Astrocyte of the hippocampus (primary cell): ENCODE results near the gene ERN1.

Source experiments
- DNase-seq: peaks from one replicate; pipeline ENCODE4 v3.0.0; 2011; ENCODE audit warnings: low read depth, low spot score

ERN1 gene

DNA sequence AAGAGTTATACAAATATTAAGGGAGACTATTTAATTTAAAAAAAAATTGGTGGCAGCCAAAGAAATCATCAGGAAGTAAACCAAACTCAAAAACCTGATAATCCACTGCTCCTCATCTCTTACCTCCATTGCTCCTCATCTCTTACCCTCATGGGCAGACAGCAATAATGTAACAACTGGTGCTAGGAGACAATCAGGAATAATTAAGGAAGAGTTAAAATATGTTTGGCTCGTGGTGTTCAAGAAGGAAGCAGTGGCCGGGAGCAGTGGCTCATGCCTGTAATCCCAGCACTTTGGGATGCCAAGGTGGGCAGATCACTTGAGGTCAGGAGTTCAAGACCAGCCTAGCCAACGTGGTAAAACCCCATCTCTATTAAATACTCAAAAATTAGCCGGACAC is 18.1 kb downstream of the ERN1 start:
- DNase-seq = no peak

DNA sequence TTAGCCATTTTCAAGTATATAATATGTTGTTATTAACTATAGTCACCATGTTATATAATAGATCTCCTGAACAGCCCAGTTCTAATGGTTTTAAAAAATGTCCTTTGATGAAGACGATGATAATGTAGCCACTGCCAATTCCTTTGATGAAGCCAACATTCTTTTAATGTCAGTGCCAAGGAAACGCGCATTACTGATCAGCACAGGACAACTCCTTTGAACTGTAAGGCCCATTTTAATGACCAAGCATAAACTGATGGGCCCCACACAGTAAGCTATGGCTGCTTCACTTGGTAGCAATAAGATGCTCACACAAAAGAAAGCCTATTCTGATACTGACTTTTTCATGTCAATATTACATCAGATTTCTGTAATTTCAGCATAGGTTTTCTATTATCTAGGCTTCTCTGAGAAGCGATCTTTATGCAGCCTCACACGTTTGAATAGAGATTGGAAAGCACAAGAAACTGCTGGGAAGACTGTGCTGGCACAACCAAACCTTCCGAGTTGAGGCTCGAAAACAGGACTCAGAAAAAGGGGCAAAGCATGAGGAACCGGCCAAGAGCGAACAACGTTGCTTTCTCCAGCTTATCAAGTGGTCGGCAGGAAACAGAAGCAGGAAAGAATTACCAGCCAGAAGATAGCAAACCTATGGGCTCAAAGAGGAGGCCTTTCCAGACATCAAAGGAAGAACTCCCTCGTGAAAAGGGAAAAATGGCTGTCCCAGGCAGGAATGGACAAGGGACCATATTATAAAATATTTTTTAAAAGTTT is 19.4 kb downstream of the ERN1 start:
- DNase-seq = no peak

DNA sequence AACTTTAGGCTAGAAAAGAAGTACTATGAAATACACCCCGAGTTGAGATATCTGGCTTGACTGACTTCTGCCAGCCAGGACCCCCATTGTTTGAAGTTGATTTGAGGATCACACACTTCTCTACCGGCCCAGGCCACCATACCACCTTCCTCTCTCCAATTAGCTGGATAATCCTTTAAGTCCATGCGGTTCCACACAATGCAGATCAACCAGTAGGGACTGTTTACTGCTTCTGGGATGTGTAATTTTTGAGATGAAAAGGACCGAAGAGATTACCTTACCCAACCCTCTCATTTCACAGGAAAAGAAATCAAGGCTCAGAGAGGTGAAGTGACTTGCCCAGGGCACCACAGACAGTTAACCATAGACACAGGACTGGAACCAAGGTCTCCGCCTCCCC is 20.5 kb downstream of the ERN1 start:
- DNase-seq = no peak

DNA sequence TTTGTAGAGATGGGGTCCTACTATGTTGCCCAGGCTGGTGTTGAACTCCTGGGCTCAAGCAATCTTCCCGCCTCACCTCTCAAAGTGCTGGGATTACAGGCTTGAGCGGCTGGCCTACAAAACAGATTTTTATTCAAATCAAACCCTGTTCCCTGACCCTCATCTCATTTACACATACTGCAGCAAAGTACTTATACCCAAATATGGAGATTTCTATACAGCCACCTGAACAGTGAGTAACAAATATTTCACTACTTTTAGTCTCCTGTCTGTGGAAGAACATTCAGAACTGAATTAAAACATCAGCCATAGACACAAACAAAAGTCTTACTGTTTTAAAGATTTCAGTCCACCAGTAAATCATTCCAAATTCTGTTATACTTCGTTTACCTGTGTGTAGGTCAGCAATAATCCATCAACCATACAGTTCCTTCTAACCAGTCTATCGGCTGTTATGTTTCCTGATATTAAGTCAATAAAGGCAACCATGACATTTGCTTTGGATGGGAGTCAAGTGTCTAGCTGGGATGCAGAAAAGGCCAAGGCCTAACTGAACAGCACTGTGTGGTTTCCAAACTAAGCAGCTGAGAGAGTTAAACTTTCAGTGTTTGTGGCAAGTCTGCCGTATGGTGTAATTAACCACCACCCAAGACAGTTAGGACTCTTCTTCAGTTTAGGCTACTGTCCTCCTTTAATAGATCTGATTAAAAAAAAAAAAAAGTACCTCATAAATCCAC is 22.3 kb downstream of the ERN1 start:
- DNase-seq = peak; percentile 39

DNA sequence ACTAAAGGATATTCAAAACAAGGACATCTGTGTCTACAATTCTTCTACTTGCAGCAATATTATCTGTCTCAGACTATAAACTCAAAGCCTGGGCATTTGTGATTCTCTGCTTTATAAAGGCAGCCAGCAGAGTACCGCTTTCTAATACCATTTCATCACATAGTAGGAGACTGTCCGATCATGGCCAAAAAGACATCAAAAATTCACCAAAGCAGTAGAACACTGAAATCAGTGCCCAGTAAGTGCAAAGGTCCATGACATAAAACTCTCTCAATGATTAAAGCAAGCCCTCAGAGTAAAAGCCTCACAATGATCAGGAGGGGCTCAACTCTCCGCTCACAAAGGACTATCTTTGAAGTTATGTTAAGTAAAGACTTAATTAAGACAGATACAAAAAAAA is 23.0 kb downstream of the ERN1 start:
- DNase-seq = no peak

DNA sequence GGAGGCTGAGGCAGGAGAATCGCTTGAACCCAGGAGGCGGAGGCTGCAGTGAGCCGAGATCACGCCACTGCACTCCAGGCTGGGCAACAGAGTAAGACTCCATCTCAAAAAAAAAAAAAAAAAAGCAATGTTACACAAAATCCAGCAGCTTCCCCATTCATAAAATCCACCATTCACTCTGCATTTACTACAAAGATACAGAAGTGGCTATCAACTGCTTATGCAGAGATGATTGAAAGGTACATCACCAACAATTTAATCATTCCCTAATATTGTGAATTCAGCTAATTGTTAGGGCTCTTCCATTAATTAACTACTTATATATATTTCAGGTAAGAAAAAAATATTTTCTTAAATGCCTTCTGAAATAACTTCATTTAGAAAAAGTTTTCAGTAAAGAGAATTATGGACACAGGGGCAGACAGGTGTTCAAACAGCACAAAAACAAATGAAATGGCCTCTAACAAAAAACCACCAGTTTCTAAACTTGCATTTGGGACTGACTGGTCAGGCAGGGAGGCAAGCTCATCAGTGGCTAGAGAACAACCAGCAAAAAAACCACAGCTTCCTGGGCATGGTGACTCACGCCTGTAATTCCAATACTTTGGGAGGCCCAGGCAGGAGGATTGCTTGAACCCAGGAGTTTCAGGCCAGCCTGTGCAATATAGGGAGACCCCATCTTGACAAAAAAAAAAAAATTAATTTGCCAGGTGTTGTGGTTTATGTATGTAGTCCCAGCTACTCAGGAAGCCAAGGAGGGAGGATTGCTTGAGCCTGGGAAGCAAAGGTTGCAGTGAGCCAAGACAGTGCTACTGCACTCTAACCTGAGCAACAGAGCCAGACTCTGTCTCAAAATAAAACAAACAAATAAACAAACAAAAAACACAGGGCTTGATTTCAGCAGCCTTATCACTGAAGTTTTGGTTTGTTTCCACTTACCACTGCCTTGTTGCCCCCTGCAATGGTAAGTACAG is 26.3 kb downstream of the ERN1 start:
- DNase-seq = peak; percentile 23

DNA sequence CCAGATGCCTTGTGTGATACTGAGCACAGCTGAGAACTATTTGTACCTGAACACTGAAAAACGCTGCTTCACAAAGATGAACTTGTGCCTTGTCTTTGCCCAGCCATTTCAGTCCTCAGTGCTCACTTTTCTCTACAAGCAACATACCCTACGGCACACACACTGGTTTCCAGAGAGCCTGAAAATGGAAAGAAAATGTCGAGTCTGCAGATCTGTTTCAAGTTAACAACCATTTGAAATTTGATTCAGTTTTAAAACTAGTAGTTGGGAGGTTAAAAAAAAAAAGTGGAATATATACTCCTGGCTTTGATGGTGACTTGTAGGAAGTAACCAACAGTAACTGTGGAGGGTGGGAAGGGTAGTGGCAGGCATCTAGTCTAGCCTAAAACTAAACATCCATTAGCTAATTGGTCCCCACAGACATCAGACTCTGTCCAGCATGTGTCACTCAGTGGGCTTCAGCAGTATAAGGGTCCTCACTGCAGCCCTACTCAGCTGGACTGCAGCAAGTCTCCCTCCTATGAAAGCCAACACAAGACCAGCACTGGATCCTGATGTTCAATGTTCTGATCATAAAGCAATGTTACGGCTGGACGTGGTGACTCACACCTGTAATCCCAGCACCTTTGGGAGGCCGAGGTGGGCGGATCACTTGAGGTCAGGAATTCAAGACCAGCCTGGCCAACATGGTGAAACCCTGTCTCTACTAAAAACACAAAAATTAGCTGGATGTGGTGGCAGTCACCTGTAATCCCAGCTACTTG is 27.1 kb downstream of the ERN1 start:
- DNase-seq = no peak

DNA sequence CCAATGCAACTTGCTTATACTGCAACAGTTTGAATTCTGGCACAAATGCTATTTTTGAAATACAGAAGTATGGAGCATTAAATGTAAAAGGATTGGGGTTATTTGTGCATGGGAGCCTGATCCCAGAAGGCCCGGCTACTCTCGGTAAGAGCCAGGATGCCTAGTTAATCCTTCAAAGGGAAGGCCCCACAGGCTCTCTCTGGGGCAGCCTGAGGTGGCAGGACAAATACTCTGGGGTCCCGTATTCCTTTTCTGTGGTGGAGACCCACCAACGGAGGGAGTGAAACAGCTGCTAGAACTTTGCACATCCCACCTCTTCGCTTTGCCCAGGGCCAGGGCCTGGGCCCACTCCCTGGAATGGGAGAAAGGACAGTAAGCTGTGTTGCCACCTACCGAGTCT is 30.4 kb downstream of the ERN1 start:
- DNase-seq = no peak

DNA sequence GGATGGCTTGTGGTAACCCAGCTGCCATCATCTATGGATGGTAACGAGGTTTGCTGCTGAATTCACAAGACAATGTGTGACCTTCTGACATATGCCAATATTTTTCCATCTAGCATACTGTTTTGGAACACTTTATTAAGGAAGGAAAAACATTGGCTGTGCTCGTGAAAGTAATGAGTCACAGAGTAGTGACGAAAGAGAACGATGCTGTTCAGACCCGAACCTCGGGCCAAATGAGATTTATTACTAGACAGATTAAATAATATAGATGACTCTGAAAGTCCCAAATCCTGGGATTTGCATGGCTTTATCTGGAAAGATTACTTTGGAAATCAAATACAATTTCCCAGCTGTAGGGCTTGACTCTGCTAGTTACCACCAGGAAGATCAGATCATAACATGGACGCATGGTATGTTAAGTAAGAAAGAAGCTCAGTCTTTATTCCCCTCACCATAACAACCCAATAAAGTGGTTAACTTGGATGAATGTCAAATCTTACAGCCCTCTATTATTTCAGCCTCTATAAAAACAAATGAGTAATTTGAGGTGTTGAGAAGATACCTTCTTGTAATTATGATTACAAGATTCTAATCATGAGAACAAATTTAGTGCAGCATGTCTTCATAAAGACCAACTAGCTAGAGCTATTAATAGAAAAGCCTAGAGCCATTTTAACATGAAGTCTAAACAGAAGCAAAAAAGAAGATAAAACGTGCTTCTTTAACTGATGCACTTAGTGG is 32.6 kb downstream of the ERN1 start:
- DNase-seq = peak; percentile 24

DNA sequence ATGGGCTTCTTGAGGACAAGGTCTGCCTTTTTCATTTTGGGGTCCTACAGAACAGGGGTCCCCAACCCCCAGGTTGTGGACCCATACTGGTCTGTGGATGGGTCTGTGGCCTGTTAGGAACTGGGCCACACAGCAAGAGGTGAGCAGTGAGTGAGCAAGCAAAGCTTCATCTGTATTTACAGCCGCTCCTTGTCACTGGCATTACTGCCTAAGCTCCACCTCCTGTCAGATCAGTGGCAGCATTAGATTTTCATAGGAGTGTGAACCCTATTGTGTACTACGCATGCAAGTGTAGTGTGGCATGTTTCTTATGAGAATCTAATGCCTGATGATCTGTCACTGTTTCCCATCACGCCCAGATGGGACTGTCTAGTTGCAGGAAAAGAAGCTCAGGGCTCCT is 33.9 kb downstream of the ERN1 start:
- no peak for DNase-seq

DNA sequence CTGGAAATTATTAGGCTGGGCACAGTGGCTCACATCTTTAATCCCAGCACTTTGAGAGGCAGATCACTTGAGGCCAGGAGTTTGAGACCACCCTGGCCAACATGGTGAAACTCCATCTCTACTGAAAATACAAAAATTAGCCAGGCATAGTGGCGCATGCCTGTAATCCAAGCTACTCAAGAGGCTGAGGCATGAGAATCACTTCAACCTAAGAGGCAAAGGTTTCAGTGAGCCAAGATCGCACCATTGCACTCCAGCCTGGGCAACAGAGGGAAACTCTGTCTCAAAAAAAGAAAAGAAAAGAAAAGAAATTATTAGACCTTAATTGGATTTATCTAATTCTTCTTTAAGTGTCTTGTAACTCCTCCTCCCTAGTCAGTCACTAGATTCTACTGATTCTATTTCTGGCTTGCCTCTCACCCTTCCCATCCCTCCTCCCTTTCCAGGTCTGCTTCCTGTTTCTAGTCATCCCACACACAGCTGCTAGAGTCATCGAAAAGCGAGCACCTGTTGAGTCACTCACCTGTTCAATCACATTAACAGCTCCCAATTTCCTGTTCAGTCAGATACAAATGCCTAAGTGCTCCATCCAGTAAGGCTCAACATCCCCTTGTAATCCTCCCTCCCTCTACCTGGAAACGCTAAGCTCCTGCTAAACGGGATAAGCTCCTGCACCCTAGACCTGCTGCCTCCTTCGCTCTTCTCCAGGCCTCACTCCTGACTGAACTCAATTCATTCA is 34.6 kb downstream of the ERN1 start:
- no peak for DNase-seq

DNA sequence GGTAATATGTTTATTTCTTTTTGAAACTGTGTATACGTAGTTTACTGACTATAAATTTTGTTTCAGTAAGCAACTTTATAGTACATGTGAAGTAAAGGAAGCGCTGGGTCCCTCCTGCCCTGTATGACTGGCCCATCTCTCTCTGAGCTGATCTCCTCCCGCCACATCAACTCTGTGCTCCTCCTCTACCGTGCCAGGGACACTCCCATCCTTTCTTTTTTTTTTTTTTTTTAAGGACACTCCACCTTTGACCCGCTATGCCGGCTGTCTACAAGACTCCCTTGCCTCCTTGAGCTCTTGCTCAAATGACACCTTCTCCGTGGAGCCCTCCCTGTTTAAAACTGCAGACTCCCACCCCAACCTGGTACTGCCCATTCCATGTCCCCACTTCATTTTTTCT is 35.5 kb downstream of the ERN1 start:
- no peak for DNase-seq

DNA sequence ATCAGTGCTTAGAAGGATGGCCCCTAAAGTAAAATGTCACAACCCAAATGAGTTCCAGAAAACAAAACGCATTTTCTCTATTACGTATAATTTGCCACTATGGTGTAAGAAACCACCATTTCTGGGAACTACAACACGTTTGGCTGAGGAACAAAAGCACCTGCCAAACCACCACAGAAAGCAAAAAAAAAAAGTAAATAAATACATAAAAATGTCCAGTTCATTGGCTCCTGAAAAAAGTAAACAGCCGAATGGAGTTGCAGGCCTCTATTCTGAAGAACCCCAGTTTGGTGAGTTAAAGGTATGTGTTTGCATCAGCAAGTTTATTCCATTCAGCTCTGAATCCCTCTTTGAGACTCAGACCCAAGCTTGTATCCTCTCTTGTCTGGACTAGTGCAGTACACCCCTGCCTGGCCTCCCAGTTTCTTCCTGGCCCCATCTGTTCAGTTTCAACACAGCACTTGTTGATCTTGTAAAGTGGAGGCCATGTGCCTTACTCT is 36.9 kb downstream of the ERN1 start:
- DNase-seq = no peak

DNA sequence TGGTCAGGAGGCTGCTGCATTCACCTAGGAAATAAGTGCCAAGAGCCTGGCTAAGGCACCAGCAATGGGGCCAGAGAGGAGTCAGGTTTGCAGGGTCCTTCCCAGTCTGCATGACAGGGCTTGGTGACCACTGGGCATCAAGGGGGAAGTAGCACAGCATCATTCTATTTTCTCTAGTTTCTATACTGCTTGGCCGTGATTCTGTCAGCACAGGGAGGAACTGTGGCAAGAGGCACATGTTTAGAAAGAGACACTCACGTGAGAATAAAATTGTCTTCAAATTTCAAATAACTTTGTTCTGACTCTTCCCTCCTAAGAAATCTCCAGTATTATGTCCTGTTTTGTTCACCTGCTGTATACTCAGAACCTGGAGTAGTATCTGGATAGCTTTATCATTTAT is 37.8 kb downstream of the ERN1 start:
- no peak for DNase-seq

DNA sequence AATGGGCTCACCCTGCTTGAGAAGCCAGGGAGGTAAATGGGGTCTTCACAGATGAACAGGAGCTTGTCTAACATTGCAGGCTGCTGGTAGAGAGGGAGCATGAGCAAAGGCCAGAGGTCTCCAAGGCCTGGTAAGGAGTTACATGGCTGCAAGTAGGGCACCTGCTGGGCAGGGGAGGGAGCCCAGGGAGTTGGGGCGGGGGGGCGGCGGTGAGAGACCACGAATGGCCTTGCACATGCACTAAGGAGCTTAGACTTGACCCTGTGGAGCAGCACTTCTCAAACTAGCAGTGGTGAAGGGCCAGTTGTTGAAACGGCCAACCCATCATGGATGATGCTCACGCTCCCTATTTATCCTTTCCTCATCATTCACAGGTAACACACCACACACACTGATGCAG is 38.4 kb downstream of the ERN1 start:
- DNase-seq = no peak

DNA sequence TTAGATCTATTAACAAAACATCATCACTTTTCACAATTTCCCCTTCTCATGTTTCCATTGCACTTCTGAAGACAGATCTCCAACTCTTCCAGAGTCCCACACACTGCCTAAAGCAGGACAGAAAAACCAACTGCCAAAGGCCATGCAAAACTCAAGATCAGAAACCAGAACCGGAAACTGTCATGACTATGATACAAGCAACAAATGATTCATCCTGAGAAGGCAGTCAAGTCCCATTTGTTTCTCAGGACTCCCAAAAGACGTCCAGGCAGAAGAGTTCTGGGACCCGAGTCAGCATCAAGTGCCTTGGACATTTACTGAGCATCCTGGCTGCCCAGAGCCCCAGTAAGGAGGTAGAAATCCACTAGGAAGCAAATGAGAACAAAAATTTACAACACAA is 38.8 kb downstream of the ERN1 start:
- no peak for DNase-seq

DNA sequence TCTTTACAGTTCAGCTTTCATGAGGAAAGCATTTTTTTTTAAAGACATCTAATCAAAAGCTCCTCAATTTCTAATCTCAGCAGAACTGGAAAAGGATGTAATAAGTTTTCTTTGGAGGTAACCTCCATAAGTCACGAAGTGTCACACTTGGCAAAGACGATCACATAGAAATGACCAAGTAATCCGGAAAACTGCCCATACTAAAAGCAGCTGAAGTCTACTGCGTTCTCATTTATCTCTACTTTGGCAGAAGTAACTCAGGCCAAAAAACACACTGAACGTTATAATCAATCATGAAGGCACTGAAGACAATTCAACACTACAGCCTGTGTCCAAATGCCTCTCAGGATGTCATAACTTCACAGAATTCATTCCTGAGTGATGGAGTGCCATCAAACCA is 39.8 kb downstream of the ERN1 start:
- no peak for DNase-seq

DNA sequence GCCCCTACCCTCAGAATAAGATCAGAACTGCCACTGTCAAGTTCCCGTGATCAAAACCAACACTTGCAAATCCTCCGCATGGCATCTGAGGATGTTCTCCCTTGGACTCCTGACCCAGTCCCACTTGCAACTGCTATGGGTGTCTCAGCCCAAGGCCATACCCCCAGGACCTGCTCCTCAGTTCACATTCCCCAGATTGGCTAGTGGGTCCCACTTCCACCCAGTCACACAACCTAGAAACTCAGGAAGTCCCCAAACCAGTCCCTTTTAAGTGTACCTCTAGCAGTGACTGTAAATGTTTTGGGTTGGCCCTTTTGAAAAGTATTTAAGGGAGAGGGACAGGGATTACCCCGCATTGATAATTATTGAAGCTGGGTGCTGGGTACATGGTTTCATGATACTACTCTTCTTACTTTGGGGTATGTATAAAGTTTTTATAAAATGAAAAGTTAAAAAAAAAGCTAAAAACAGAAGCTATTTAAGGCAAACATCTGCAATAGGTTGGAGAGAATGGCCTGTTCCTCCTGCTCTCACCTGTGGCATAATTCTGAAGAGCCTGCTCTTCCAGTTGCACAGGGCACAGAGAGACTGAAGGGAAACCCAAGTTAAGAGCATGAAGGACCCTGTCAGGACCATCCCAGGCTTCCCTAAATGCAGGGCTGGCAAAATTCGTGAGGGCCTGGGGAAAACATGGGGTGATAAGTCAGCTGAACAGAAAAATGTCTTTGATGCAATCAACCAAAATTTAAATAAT is 42.5 kb downstream of the ERN1 start:
- DNase-seq = no peak

DNA sequence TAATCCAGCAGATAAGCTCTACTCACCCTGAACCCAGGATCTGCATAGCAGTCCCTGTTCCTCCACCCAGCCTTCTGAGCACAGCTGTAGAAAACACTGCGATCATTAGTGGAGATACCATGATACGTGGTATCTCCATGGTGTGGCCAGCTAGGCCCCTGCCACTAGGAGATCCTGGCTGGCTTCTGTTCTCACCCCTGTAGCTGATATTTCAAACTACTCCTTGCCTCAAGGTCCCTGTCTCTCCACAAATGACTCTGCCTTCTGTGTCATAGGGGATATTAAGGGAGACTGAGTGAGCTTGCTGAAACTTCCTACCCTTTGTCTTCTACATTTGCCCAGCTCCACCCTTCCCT is 44.3 kb downstream of the ERN1 start:
- DNase-seq = no peak
